GM23338 (cell line): ENCODE measurements around the gene TNFSF10. TPM values are rescaled to one million over a fixed set of nuclear protein-coding genes. Genes with fewer than 3 reads are reported as not detected.

Experiments used
- ATAC-seq: fragments of 200-7000 bp; cut with Tn5 transposase; 3 replicates; pipeline ENCODE4 v1.9.1; 2020
- DNase-seq: peaks from one replicate; pipeline ENCODE4 v3.0.0-alpha.2; 2015; ENCODE audit warnings: low spot score
- H2AFZ ChIP-seq: fragments of 200-600 bp; sonication (generic); 2 replicates; pipeline ENCODE4 v1.8.0; 2016; ENCODE audit warnings: antibody characterized with exemption, mild to moderate bottlenecking, moderate library complexity
- H3F3A ChIP-seq: fragments of 200-600 bp; sonication (generic); replicated peaks from 2 replicates; pipeline ENCODE4 v1.8.0; 2017; ENCODE audit warnings: antibody characterized with exemption, mixed run types, low read depth
- H3K27ac ChIP-seq: fragments of 200-600 bp; sonication (generic); 2 replicates; pipeline ENCODE4 v1.6.1; 2016; ENCODE audit warnings: low read depth
- H3K27me3 ChIP-seq: fragments of 200-600 bp; sonication (generic); 2 replicates; pipeline ENCODE4 v1.8.0; 2016; ENCODE audit warnings: mild to moderate bottlenecking, mixed run types, moderate library complexity; ENCODE audit not compliant: insufficient read depth
- H3K36me3 ChIP-seq: fragments of 200-600 bp; sonication (generic); 2 replicates; pipeline ENCODE4 v1.8.0; 2016; ENCODE audit warnings: mild to moderate bottlenecking; ENCODE audit not compliant: insufficient read depth
- H3K4me1 ChIP-seq: fragments of 200-600 bp; sonication (generic); 2 replicates; pipeline ENCODE4 v1.8.0; 2016; ENCODE audit warnings: mild to moderate bottlenecking, moderate library complexity; ENCODE audit not compliant: insufficient read depth
- H3K4me2 ChIP-seq: fragments of 200-600 bp; sonication (generic); 2 replicates; pipeline ENCODE4 v1.7.1; 2017; ENCODE audit warnings: mixed run types
- H3K4me3 ChIP-seq: fragments of 200-600 bp; sonication (generic); 2 replicates; pipeline ENCODE4 v1.6.1; 2016; ENCODE audit warnings: mixed run types
- H3K79me2 ChIP-seq: fragments of 200-600 bp; sonication (generic); replicated peaks from 2 replicates; pipeline ENCODE4 v1.8.0; 2017; ENCODE audit warnings: mild to moderate bottlenecking; ENCODE audit not compliant: insufficient read depth
- H3K9me2 ChIP-seq: fragments of 200-600 bp; sonication (generic); 2 replicates; pipeline ENCODE4 v1.8.0; 2017; ENCODE audit not compliant: insufficient read depth
- H4K20me1 ChIP-seq: fragments of 200-600 bp; sonication (generic); replicated peaks from 2 replicates; pipeline ENCODE4 v1.8.0; 2017; ENCODE audit warnings: mild to moderate bottlenecking; ENCODE audit not compliant: insufficient read depth
- H3K27ac Mint-ChIP-seq: 2 replicates; pipeline ENCODE4 v1.8.0; 2020; ENCODE audit warnings: inconsistent platforms, mild to moderate bottlenecking, moderate library complexity, mixed read lengths
- H3K27me3 Mint-ChIP-seq: 3 replicates; pipeline ENCODE4 v1.8.0; 2022; ENCODE audit warnings: low read depth, mild to moderate bottlenecking, moderate library complexity, mixed read lengths, inconsistent platforms; ENCODE audit not compliant: insufficient read depth, poor library complexity
- H3K36me3 Mint-ChIP-seq: 3 replicates; pipeline ENCODE4 v1.8.0; 2021; ENCODE audit warnings: low read depth, mild to moderate bottlenecking, inconsistent platforms, moderate library complexity, mixed read lengths
- H3K4me1 Mint-ChIP-seq: 3 replicates; pipeline ENCODE4 v1.8.0; 2020; ENCODE audit warnings: mild to moderate bottlenecking, inconsistent platforms, mixed read lengths
- H3K4me3 Mint-ChIP-seq: 3 replicates; pipeline ENCODE4 v1.8.0; 2021; ENCODE audit warnings: moderate library complexity, mild to moderate bottlenecking, inconsistent platforms, mixed read lengths
- H3K9me3 Mint-ChIP-seq: 3 replicates; pipeline ENCODE4 v1.8.0; 2020; ENCODE audit warnings: moderate library complexity, mild to moderate bottlenecking, inconsistent platforms, mixed read lengths
- CREB1 ChIP-seq: fragments of 250-450 bp; sonication (Bioruptor Pico); IDR thresholded peaks from 2 replicates; pipeline ENCODE4 v1.5.0; 2020; ENCODE audit warnings: low read depth, mild to moderate bottlenecking, moderate library complexity
- ETS1 ChIP-seq: IDR thresholded peaks from 2 replicates; pipeline ENCODE4 v1.6.1; 2016; ENCODE audit warnings: antibody characterized with exemption
- EZH2 ChIP-seq: fragments of 200-600 bp; sonication (generic); IDR thresholded peaks from one replicate; pipeline ENCODE4 v1.8.0; 2017; ENCODE audit warnings: antibody characterized with exemption, mild to moderate bottlenecking, low read depth; ENCODE audit not compliant: unreplicated experiment
- EZH2phosphoT487 ChIP-seq: fragments of 200-600 bp; sonication (generic); IDR thresholded peaks from one replicate; pipeline ENCODE4 v1.8.1; 2018; ENCODE audit warnings: antibody characterized with exemption; ENCODE audit not compliant: unreplicated experiment
- JUNB ChIP-seq: IDR thresholded peaks from one replicate; pipeline ENCODE4 v1.6.1; 2016; ENCODE audit warnings: antibody characterized with exemption; ENCODE audit not compliant: unreplicated experiment
- NANOG ChIP-seq: IDR thresholded peaks from 2 replicates; pipeline ENCODE4 v1.6.1; 2016; ENCODE audit warnings: antibody characterized with exemption, borderline replicate concordance
- POLR2AphosphoS5 ChIP-seq: IDR thresholded peaks from 2 replicates; pipeline ENCODE4 v1.6.1; 2016; ENCODE audit warnings: antibody characterized with exemption, low read depth
- ZNF114 ChIP-seq: fragments of 250-450 bp; sonication (Bioruptor Pico); IDR thresholded peaks from 2 replicates; pipeline ENCODE4 v1.5.0; 2020; ENCODE audit warnings: mild to moderate bottlenecking, moderate library complexity
- ZNF331 ChIP-seq: fragments of 250-450 bp; sonication (Bioruptor Pico); IDR thresholded peaks from 2 replicates; pipeline ENCODE4 v1.5.0; 2020; ENCODE audit warnings: low read depth, mild to moderate bottlenecking, moderate library complexity
- ZNF462 ChIP-seq: fragments of 250-450 bp; sonication (Bioruptor Pico); IDR thresholded peaks from 2 replicates; pipeline ENCODE4 v1.5.0; 2020; ENCODE audit warnings: mild to moderate bottlenecking, moderate library complexity
- polyA plus RNA-seq: library from polyadenylated mRNA; unstranded; fragments of >200 nt; fragmentation: Nextera tagmentation; extraction: Ambion mirVana; gene quantifications from 2 replicates; pipeline ENCODE4 v1.2.1, GENCODE V29; 2016
- total RNA-seq: library from RNA; depleted of rRNA; stranded (reverse); fragments of >200 nt; shearing (Covaris generic); gene quantifications from 2 replicates; pipeline ENCODE4 v1.2.3, GENCODE V29; 2014
- TF ChIP-seq, protein P1 (sequence below): IDR thresholded peaks from one replicate; pipeline ENCODE4 v1.6.1; 2018; ENCODE audit warnings: antibody characterized with exemption; ENCODE audit not compliant: unreplicated experiment

The TNFSF10 gene
- total and polyA plus RNA-seq, 2 experiments from 2014 or later = 0.27 TPM; not detected in 1

- no peak for DNase-seq
- no peak overlapping the region for H3K27ac Mint-ChIP-seq
- no peaks in the 10 kb centered on the region for H3K27me3 ChIP-seq
- no peak overlapping the region for H3K27ac ChIP-seq
- H3K36me3 ChIP-seq = no peaks in the 10 kb centered on the region
- no peaks in the 10 kb centered on the region for H4K20me1 ChIP-seq
- H3K4me3 ChIP-seq = no peak overlapping the region
- H3K4me2 ChIP-seq = no peak overlapping the region
- no peak for ATAC-seq
- no peak overlapping the region for H2AFZ ChIP-seq
- H3K36me3 Mint-ChIP-seq = no peaks in the 10 kb centered on the region
- TF ChIP-seq EZH2phosphoT487 = no peak
- no peak for TF ChIP-seq POLR2AphosphoS5
- no peak for TF ChIP-seq ZNF331 (CRISPR knock-in tag)
- TF ChIP-seq ZNF462 = no peak
- TF ChIP-seq NANOG = no peak
- TF ChIP-seq CREB1 (CRISPR knock-in tag) = no peak
- TF ChIP-seq, protein P1, sequence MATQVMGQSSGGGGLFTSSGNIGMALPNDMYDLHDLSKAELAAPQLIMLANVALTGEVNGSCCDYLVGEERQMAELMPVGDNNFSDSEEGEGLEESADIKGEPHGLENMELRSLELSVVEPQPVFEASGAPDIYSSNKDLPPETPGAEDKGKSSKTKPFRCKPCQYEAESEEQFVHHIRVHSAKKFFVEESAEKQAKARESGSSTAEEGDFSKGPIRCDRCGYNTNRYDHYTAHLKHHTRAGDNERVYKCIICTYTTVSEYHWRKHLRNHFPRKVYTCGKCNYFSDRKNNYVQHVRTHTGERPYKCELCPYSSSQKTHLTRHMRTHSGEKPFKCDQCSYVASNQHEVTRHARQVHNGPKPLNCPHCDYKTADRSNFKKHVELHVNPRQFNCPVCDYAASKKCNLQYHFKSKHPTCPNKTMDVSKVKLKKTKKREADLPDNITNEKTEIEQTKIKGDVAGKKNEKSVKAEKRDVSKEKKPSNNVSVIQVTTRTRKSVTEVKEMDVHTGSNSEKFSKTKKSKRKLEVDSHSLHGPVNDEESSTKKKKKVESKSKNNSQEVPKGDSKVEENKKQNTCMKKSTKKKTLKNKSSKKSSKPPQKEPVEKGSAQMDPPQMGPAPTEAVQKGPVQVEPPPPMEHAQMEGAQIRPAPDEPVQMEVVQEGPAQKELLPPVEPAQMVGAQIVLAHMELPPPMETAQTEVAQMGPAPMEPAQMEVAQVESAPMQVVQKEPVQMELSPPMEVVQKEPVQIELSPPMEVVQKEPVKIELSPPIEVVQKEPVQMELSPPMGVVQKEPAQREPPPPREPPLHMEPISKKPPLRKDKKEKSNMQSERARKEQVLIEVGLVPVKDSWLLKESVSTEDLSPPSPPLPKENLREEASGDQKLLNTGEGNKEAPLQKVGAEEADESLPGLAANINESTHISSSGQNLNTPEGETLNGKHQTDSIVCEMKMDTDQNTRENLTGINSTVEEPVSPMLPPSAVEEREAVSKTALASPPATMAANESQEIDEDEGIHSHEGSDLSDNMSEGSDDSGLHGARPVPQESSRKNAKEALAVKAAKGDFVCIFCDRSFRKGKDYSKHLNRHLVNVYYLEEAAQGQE = no peak
- TF ChIP-seq JUNB = no peak
- no peak for TF ChIP-seq EZH2
- no peak for TF ChIP-seq ZNF114 (CRISPR knock-in tag)
- no peak for TF ChIP-seq ETS1
- no peaks in the 10 kb centered on the region for H3K79me2 ChIP-seq
- H3K4me1 Mint-ChIP-seq = no peaks in the 10 kb centered on the region
- no peaks in the 10 kb centered on the region for H3K9me2 ChIP-seq
- H3K27me3 Mint-ChIP-seq = no peaks in the 10 kb centered on the region
- no peaks in the 10 kb centered on the region for H3K4me1 ChIP-seq
- H3F3A ChIP-seq = no peaks in the 10 kb centered on the region
- H3K9me3 Mint-ChIP-seq = peaks cover 13% of the 10 kb centered on the region
- no peak overlapping the region for H3K4me3 Mint-ChIP-seq
Observed at GRCh38 chr3:172470588-172470987, 52.6 kb downstream of the TNFSF10 start.
